ENCODE data around the gene HSD17B8.

- TF ChIP-seq POLR2A (IDR thresholded peaks at IDR 0.05; ENCODE audit: extremely low read depth, insufficient read length) (no peak), MAX (IDR thresholded peaks at IDR 0.05; ENCODE audit: low read depth, low read length) (no peak; the same call in 1 of the 2 replicates), CTCF (IDR thresholded peaks at IDR 0.05; ENCODE audit: low read depth, low read length) (peak; percentile 83), MYC (IDR thresholded peaks at IDR 0.05; ENCODE audit: low read depth, low read length) (no peak)
These were observed 43.7 kb downstream of the HSD17B8 start for GRCh38 chr6:33247977-33248642.

Measured in NB4 (cell line).